Kidney epithelial cell (primary cell): ENCODE data around the gene PNPLA8. TPM values are rescaled to one million over a fixed set of nuclear protein-coding genes. Genes with fewer than 3 reads are reported as not detected.

Experiments used
- DNase-seq: peaks from one replicate; pipeline ENCODE4 v3.0.0-alpha.2; 2010; ENCODE audit warnings: low read depth
- H3K27me3 ChIP-seq: 2 replicates; pipeline ENCODE4 v1.6.0; 2011; ENCODE audit warnings: low read length; ENCODE audit not compliant: control insufficient read depth, insufficient read depth
- H3K36me3 ChIP-seq: 2 replicates; pipeline ENCODE4 v1.5.1; 2011; ENCODE audit warnings: low read length; ENCODE audit not compliant: control insufficient read depth, insufficient read depth
- H3K4me3 ChIP-seq: 2 replicates; pipeline ENCODE4 v1.5.1; 2011; ENCODE audit warnings: low read depth, mild to moderate bottlenecking, control low read depth, low read length
- CTCF ChIP-seq: IDR thresholded peaks from 2 replicates; pipeline ENCODE4 v1.5.1; 2011; ENCODE audit warnings: mild to moderate bottlenecking, moderate library complexity, low read length, control low read depth, inconsistent platforms; ENCODE audit not compliant: insufficient read depth, poor library complexity, severe bottlenecking
- total RNA-seq: library from RNA; depleted of rRNA; stranded (reverse); fragments of >200 nt; gene quantifications from 2 replicates; pipeline ENCODE4 v1.2.3, GENCODE V29; 2015

The PNPLA8 gene
- total RNA-seq = 22.3 and 26.3 TPM in 2 replicates

GRCh38 chr7:108525985-108526767 lies at the start of gene PNPLA8:
TSS of gene PNPLA8 (minus strand) at chr7:108526135. CDS start at chr7:108515491, 10,644 bp downstream.
- no peak for TF ChIP-seq CTCF
- Histone ChIP-seq H3K36me3 (no peaks in the 10 kb centered on the region), H3K4me3 (peak within 1 kb of the TSS; percentile 59), H3K27me3 (no peaks in the 10 kb centered on the region)
- peak; percentile 95 for DNase-seq

DNA sequence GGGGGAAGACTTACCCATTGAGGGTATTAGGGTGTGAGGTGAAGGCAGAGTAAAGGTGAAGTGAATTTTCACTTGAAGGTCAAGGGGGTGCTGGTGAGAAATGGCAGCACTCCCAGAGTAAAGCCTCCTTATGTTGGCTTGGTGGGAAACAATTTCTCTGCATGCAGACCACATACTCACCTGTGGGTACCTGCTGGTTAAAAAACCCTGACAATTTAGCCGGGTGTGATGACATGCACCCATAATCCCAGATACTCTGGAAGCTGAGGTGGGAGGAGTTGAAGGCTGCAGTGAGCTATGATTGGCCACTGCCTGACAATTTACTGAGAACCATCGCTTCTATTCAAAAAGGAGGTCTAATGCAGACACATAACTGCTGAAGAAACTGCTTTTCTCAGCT lies 49.2 kb upstream of the PNPLA8 start:
- TF ChIP-seq CTCF = no peak
- no peaks in the 10 kb centered on the region for H3K27me3 ChIP-seq
- no peak for DNase-seq
- H3K4me3 ChIP-seq = no peak overlapping the region
- H3K36me3 ChIP-seq = no peaks in the 10 kb centered on the region

DNA sequence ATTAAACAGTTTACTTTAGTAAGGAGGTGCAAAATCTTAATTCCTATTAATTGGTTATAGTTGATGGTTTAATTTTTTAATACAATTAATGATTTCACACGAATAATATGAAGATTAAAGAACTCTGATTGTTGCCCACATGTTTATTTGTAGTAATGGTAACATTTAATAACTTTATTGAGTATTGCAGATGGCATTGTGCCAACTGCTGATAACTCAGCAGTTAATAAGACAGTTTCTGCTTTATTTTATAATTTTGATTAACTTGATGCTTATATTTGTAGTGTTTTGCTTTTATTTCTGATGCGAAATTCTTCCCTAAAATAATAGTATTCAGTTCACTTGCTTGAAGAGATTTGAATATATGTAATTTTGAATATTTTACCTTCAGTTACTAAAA lies 46.5 kb upstream of the PNPLA8 start:
- DNase-seq = no peak
- Histone ChIP-seq H3K36me3 (no peaks in the 10 kb centered on the region), H3K4me3 (no peak overlapping the region), H3K27me3 (no peaks in the 10 kb centered on the region)
- TF ChIP-seq CTCF = no peak

GRCh38 chr7:108570146-108570755 lies 44.3 kb upstream of the PNPLA8 start:
- no peak for DNase-seq
- Histone ChIP-seq H3K27me3 (no peaks in the 10 kb centered on the region), H3K36me3 (no peaks in the 10 kb centered on the region), H3K4me3 (peak overlapping the region; percentile 84)
- TF ChIP-seq CTCF = no peak

DNA sequence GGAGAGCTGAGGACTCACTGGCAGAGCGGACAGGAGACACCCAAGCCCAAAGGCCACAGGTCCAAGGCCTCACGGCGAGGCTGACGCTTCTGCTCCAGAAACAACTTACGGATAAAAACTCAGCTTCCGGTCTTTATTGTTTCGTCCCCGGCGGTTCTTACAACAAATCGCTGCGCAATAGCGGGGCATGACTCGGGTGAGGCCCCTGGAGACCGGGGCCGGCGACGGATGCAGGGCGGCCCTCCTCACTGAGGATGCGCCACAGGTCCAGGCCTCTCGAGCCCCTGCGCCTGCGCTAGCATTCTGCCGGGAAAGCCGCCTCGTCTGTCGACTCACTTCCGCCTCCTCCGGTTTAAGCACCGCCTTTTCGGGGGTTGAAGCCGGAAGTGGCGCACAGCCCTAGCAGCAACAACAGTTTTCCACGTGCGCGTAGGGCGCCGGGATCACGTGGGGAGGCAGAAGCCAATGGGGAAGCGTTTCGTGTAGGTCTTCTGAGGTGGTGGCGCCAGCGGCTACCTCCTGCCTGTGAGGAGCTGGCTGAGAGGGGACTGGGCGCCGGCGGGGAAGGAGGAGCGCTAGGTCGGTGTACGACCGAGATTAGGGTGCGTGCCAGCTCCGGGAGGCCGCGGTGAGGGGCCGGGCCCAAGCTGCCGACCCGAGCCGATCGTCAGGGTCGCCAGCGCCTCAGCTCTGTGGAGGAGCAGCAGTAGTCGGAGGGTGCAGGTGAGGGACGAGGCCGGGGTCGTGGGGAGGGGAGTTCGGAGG lies 43.6 kb upstream of the PNPLA8 start, which contains the start of the genes DNAJB9 and THAP5:
Gene DNAJB9 (plus strand): TSS at position 494 of the 765 bp plus-strand sequence. CDS start 1,853 bp downstream, outside the sequence.
Gene THAP5 (minus strand): TSS at position 326 of the 765 bp plus-strand sequence. CDS start 137 bp downstream, at position 189.
- no peak for TF ChIP-seq CTCF
- no peaks in the 10 kb centered on the region for H3K27me3 ChIP-seq
- peak within 1 kb of the TSS; percentile 84 for H3K4me3 ChIP-seq
- no peaks in the 10 kb centered on the region for H3K36me3 ChIP-seq
- DNase-seq = peak; percentile 98
